Right ventricle myocardium inferior (tissue), 1 donor: Measurements from ENCODE around the gene CCSER1. TPM values are rescaled to one million over a fixed set of nuclear protein-coding genes. Genes with fewer than 3 reads are reported as not detected.

ENCODE experiments used
- ATAC-seq: fragments of 200-7000 bp; cut with Tn5 transposase; one replicate; pipeline ENCODE4 v1.9.1; 2020; ENCODE audit warnings: mild to moderate bottlenecking, moderate library complexity
- DNase-seq: peaks from one replicate; pipeline ENCODE4 v3.0.0; 2021; ENCODE audit errors: missing footprints
- intact Hi-C: fragments of 100-400 bp; cut with DNase I; formaldehyde crosslinking; loops from one replicate; pipeline ENCODE4 v1.11.0; 2022
- total RNA-seq: library from RNA; stranded (reverse); fragmentation: NEBNext Ultra II Directional; extraction: Animal tissue kit (Norgen Biotek cat#: 25700); gene quantifications from one replicate; pipeline ENCODE4 v1.2.1, GENCODE V29; 2021
- donor health status: DM: no; HTN: yes; CAD: no; lungs with severe emphysema.

Gene CCSER1
- total RNA-seq, 1 donor from 2014 or later: 12.9 TPM

DNA sequence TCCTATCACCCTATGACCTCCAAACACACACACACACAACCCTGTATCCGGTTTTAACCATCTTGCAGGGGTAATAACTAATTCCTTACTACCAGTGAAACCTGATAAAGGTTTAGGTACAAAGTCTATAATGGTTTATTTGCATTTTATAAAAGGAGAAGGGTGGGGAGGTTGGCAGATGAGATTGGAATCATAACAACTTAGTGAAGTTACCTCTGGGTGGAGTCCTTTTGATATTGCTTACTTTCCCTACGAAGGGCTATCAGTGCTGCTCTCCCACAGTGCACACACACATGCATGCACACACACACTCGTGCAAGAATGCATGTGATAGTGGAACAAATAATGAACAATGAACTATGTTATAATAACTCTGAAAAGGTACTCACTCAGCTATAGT lies 56.1 kb downstream of the CCSER1 start:
- no peak for ATAC-seq
- no peak for DNase-seq
- intact Hi-C loops: loop anchor here (10.0 kb wide), 1 partner anchor 52 kb away; no protein-coding TSS in a partner anchor

DNA sequence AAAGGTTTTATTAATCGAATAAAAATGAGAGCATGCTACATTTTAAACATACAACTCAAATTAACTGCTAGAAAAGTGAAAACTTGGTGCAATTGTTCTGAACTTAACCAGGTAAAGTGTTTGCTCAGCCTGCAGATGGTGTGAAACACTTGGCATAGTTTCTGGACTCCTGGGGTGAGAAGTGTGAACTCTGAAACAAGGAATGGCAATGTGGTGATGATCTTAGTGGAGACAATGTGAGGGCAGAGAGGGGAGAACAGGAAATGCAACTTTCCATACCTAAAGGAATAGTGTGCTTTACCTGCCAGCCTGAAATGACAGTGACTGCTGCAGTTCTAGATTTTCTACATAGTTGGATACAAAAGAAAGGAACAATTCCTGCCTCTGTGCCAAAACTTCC lies 57.4 kb downstream of the CCSER1 start:
- intact Hi-C loops: loop anchor here (10.0 kb wide), 1 partner anchor 50 kb away; no protein-coding TSS in a partner anchor
- ATAC-seq (no peak), DNase-seq (no peak)

DNA sequence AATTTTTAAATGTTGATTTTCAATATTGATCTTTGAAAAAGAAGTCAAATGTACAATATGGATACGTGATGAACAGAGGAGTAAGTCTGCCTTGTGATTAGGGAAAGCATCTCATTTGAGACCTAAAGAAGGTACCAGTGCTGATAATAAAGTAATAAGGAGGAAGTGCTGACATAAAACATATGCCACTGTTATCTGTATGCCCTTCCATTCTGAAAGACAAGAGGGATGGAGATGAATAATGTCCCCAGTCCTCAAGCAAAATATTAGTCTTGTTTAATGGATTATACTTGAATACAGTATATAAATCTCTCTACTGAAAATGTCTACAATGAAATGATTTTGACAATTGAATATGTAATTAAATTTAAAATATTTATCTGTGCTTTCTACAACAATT lies 58.2 kb downstream of the CCSER1 start:
- intact Hi-C loops: loop anchor here (10.0 kb wide), 1 partner anchor 49 kb away; no protein-coding TSS in a partner anchor
- no peak for ATAC-seq
- no peak for DNase-seq

DNA sequence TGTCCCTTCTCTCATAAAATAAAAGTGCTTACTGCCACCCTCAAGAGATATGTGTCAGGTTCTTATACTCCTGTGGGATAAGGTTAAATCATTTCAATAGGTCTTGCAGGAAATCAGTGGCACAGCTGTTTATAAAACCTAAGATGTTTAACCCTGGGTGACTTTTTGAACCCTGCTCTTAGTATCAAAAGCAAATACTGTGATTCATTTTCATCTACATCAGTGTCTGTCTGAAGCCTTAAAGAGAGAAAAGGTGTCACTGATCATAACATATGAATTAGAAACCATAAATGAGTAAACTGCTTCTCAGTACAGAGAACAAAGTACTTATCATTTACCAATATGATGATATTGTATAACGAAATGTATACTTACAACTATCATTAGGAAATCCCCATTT lies 59.0 kb downstream of the CCSER1 start:
- intact Hi-C loops: loop anchor here (10.0 kb wide), 1 partner anchor 49 kb away; no protein-coding TSS in a partner anchor
- DNase-seq (no peak), ATAC-seq (no peak)

DNA sequence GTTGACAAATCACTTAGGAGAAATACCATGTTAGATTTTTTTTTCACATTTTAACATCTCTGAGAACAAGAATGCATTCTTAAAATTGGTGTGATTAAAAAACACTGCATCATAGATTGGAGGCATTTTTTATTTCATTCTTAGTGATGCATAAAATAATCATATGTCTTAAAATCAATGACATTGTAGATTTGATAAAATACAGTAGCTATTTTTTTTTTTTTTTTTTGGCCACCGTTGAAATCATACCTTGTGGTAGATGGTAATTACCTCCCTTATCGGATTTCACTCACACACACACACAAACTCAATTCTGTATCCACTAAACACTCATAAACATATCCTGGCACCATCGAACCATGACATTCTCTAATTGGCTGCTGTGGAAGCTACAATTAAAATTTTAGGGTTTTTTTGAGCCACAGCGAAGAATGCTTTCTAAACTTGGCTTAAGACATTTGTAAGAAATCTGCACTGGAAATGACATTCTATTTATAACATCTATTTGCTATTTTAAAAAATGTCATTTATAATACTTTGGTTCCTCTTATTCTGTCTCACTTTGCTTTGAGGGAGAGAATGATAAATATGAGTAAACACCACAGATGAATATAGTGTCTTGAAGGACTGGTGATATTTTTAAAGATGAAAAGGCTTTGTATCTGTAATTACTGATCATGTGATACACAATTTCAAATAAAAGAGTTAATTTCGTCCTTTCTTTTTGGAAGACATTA lies 60.1 kb downstream of the CCSER1 start:
- ATAC-seq: no peak
- no peak for DNase-seq

DNA sequence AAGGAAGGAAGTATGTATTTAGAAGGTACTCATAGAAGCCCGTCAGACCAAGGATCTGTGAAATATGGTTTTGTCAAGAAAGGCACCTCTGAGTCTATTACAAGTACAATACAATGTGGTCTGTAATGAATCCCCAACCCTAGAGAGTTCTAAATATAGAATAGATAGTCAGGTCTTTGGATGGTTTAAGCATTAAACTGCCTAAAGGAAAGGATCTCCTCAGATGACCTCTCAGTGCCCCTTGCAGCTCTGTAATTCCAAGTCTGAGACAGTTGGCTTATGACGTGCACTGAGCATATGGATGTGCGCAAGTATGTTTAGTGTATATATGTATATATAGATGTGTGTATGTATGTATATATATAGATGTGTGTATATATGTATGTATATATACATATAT lies 62.0 kb downstream of the CCSER1 start:
- intact Hi-C loops: loop anchor here (10.0 kb wide), 1 partner anchor 46 kb away; no protein-coding TSS in a partner anchor
- DNase-seq (no peak), ATAC-seq (no peak)

More for the DNA sequence above, 60.1 kb downstream of the CCSER1 start:
- intact Hi-C loops: loop anchor here (10.0 kb wide), 1 partner anchor 47 kb away; no protein-coding TSS in a partner anchor

DNA sequence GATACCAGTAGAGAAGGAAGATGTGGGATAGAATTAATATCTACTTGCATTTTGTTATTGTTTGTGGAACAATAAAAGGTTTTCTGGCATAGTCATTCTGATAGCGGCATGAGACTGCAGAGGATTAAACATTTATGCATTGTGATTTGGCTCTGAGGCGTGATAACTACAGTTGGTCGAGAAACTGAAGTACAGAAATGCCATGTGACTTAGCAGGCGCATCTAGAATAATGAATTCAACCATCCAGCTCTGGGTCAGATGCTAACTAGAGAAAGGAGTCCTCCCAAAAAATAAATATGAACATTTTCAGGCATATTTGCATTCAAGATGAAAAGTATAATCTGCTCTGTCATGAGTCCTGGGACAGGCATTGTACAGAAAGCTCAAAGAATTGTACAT lies 62.8 kb downstream of the CCSER1 start:
- intact Hi-C loops: loop anchor here (10.0 kb wide), 1 partner anchor 45 kb away; no protein-coding TSS in a partner anchor
- DNase-seq (no peak), ATAC-seq (no peak)

DNA sequence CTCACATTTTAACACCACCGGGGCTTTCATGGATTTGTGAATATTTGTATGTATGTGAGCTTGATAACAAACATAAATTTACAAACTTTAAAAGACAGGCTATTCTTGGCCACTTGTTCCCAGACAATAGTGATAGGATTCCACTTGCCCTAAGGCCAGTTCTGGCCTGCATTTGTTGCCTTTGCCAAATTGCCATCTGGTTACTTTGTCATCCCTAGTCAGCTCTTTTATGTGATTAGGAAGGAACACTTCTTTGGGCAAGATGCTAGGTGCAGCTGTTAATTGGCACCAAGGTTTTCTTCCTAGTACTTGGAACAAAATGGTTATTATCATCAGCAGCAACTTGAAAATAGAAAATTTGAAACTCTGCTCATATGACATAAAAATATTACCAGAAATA lies 63.3 kb downstream of the CCSER1 start:
- DNase-seq: no peak
- ATAC-seq: no peak
- intact Hi-C loops: no loop called here

DNA sequence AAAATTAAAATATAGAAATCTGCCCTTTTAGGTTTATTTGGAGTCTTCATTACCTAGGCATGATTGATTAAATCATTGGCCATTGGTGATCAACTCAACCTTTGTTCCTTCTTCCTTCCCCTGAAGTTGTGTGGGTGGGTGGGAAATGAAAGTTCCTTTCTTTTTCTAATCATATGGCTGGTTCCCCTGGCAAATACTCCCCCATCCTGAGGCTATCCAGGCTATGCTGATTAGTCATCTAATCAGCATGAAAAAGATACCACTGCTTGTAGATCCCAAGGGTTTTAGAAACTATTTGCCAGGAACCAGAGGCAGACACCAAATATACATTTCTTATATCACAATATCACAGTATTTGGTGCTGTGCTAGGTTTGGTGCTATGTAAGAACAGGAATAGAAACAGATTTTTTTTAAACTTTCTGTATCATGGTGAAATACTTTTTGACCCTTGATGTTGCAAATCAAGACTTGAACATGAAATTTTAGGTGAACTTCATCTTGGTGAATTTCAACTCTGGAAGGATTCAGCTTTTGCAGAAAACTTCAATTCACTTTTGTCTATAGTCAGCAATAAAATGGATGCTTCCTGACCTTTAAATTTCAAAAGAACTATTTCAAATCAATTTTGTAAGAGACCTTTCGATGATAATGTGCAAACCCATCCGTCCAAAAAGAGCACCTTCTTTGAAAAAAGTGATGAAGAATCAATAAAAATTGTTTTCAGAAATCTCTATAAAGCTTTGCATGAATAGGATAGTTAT lies 71.1 kb downstream of the CCSER1 start:
- no peak for ATAC-seq
- intact Hi-C loops: no loop called here
- DNase-seq: no peak

DNA sequence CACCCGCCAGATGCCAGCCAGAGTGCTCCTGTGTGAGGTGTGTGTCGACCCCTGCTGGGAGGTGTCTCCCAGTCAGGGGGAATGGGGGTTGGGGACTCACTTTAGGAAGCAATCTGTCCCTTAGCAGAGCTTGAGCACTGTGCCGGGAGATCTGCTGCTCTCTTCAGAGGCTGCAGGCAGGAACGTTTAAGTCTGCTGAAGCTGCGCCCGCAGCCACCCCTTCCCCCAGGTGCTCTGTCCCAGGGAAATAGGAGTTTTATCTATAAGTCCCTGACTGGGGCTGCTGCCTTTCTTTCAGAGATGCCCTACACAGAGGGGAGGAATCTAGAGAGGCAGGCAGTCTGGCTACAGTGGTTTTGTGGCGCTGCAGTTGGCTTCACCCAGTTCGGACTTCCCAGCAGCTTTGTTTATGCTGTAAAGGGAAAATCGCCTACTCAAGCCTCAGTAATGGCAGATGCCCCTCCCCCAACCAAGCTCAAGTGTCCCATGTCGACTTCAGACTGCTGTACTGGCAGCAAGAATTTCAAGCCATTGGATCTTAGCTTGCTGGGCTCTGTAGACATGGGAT lies 80.8 kb downstream of the CCSER1 start:
- intact Hi-C loops: no loop called here
- ATAC-seq (no peak), DNase-seq (no peak)

DNA sequence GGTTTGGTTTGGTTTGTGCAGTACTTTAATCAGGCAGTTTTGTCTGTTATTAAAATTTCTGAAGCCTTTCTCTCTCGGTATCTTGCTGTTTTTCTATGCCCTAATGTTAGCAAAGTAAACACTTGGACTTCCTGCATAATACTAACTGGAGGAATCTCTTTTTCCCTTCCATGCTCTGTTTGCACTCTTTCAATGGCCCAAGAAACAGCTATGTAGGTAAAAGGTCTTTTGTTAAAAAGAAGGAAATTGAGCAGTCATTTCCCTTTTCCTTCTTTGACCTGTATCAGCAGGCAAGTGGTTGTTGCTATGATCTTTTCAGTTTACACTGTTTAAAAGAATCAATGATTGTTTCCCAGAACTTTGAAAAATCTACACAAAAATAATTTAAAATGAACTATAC lies 82.7 kb downstream of the CCSER1 start:
- intact Hi-C loops: no loop called here
- no peak for ATAC-seq
- no peak for DNase-seq

DNA sequence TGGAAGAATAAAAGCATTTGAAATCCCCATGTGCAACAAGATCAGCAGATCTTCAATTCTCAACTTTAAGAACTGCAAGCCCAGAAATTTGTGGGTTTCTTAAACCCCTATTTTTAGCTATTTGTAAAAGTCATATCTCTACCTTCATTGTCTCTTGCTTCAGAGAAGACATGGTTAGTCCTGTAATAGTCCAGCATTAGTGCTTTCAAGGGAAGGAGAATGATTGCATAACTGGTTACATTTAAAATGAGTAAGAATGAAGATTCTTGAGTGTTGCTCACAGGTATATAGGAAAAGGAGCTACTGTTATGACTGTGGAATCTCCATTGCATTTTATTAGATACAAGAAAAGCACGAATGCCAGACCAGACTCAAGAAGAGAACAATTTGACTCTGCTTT lies 84.0 kb downstream of the CCSER1 start:
- DNase-seq (no peak), ATAC-seq (no peak)
- intact Hi-C loops: no loop called here

DNA sequence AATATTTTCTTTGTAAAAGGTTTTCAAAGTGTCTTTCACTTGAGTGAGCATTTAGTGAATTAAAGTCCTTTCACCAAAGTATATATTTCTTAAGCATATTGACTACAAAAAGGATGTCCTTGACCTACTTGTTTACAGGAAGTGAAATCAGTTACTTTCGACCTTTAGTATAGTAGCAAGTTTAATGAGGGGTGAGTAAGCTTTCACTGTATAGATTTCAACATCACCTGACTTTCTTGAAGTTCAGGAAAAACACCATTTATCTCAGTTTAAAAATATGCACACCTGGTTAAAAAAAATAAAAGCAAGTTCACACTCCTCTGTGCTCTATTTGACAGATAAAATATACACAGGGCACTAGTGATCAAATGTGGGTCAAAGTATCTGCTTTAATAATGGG lies 88.1 kb downstream of the CCSER1 start:
- DNase-seq: no peak
- intact Hi-C loops: no loop called here
- ATAC-seq: no peak

DNA sequence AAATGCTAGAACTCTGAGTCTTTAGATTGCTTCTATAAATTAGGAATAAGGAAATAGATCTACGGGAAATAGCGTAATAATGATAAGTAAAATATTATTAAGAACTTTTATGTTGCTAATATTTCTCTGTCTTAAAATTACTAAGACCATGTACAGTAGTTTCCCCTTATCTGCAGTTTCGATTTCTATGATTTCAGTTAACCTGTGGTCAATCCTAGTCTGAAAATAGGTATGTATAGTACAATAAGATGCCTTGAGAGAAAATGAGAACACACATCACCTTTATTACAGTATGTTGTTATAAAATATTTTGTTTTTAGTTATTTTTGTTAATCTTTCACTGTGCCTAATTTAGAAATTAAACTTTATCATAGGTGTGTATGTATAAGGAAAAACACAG lies 92.6 kb downstream of the CCSER1 start:
- intact Hi-C loops: no loop called here
- ATAC-seq: no peak
- DNase-seq: no peak

DNA sequence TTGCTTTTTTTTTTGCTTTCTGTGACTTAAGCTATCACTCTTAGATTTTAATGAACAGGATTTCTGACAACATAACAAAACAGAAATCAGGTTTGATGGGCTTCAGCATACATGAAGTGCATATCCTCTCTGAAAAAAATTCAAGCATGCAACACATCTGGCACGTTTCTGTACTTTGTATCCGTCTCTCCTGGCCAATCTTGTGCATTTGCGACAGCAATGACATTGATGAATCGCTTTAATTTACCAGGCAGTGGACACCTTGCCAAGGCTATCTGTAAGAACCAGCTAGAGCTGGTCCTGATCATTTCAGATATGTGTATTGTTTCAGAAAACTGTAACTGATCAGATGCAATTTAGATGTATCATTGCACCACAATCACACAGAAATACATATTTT lies 93.3 kb downstream of the CCSER1 start:
- ATAC-seq (no peak), DNase-seq (no peak)
- intact Hi-C loops: no loop called here

DNA sequence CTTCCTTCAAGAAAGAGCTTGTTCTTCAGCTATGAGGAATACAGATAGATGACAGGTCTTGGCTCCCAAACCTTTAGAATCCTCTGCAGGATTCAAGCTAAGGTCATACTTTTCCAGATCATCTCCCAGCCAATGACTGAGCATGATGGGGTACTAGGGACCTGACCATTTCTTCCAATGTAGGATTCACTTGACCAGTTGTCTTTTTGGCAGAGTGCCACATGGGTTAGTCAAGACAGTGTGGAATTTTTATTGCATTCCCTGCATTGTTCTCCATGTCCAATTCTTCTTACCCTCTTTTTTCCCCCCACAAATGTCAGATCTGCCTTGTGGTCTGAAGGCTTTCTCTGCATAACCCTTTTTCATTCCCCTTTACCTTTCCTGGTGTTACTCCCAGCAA lies 99.5 kb downstream of the CCSER1 start:
- DNase-seq: no peak
- intact Hi-C loops: no loop called here
- ATAC-seq: no peak

DNA sequence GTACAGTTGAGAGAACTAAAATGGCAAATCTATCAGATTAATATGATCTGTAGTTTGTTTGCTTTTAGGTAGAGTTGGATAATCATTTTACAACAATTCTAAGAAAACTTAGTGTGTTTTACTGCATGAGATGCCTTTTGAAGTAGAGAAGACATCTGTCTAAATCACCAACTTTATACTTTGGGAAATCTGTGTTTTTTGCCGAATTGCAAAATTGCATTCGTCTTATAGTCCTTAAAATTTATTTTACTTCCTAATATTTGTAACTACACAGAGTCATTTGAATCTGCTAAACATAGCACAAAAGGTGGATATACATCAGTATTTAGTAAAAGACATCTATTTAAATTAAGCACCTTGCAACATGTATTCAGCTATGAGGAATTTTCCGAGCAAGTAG lies 100.0 kb downstream of the CCSER1 start:
- intact Hi-C loops: no loop called here
- ATAC-seq: no peak
- DNase-seq: no peak

DNA sequence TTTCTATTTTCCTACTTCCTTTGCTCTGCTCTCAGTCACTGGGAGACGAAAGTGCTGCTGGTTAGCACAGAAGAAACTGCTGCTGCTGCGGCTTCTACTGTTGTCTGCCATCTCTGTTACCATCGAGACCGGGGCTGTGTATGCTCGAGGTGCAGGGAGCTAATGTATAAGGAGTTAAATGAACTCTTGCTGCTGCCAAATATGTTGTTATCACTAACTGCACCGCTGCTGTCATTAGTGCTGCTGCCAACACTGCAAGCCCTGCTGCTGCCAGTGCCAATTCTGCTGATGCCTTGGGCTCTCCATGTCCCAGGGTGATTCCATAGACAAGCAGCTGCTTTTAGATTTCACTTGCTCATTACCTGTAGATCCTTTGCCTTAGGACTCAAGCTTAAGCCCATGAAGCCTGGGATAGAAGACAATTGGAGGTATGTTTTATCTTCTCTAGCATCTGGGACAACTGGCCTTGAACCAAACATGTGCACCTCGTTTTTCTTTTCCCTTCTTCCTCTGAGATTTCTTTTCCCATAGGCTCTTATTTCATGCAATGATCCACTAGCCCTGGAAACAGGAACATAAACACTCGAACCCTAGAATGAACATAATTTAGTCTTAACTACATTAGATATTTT lies 107.8 kb downstream of the CCSER1 start:
- ATAC-seq (peak; percentile 97), DNase-seq (peak; percentile 73)
- intact Hi-C loops: loop anchor here (10.0 kb wide), 1 partner anchor 50 kb away; no protein-coding TSS in a partner anchor
